ENCODE measurements around the gene BRD7. TPM values are rescaled to one million over a fixed set of nuclear protein-coding genes. Genes with fewer than 3 reads are reported as not detected.

Gene BRD7
- total and polyA plus RNA-seq, 10 of the 15 experiments (the other 5 are each of a cell fraction or from before 2014, with no cell fraction given), result 16.9 to 74.7 (median 52.0) TPM

DNA sequence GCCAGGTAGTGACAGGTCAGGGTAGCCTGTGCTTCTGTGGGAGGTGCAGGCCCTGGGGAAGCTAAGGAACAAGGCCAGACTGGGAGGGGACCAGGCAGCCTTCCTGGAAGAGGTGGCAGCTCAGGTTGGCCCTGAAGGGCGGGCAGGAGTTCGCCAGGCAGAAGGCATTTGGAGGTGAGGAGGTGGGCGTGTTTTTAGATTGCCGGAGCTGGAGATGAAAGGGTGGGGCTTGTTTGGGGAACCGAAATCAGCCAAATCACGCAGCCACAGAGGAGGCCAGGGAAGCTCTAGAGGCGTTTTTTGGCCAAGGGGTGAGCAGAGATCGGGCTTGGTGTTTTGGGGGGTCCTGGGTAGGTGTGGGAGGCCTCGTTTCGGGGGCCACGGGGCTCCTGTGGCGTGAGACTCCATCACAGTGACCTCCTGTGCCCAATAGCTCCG, 94.9 kb downstream of the BRD7 start:
- Histone ChIP-seq H3K9ac (ENCODE audit: control insufficient read depth, insufficient read depth, low read length) (peak overlapping the region; percentile 94), H3K9me3 (replicated peaks; ENCODE audit: control insufficient read depth, insufficient read depth, low read length) (no peaks in the 10 kb centered on the region; the same call in 2 of the 3 replicates), H3K4me1 (ENCODE audit: control insufficient read depth, insufficient read depth, low read length) (peaks cover 50% of the 10 kb centered on the region), H3K27me3 (replicated peaks in 1 of 2; ENCODE audit: control insufficient read depth in 2 of 2, insufficient read depth in 2 of 2, low read length in 1 of 2) (no peaks in the 10 kb centered on the region), H3K36me3 (ENCODE audit: control insufficient read depth in 2 of 2, insufficient read depth in 2 of 2, low read length in 1 of 2) (0 out of 4 replicates have a peak, but pooled peaks cover 0 to 2% of the 10 kb centered on the region in 2 experiments), H3K4me2 (ENCODE audit: control insufficient read depth, insufficient read depth) (peak overlapping the region; percentile 99), H3K79me2 (ENCODE audit: control insufficient read depth, insufficient read depth, low read length) (peaks cover 53% of the 10 kb centered on the region), H2AFZ (ENCODE audit: control insufficient read depth, low read depth, low read length) (peak overlapping the region; percentile 44; the same call in 1 of the 2 replicates), H3K27ac (ENCODE audit: control insufficient read depth, insufficient read depth) (peak overlapping the region; percentile 93), H4K20me1 (ENCODE audit: control insufficient read depth, insufficient read depth) (no peaks in the 10 kb centered on the region), H3K4me3 (peak overlapping the region; percentile 70)
- in situ Hi-C loops (cut with MboI), result no loop called here
- FAIRE-seq (peak; percentile 54), DNase-seq (ENCODE audit: low read depth, low spot score) (peak; percentile 64), ATAC-seq (peak; percentile 80)
- CTCF ChIA-PET, result interaction anchor here (0.9 to 4.3 kb wide), 12 partner anchors 8 to 532 kb away, joined by 3 to 44 read pairs (median 9); partner anchors contain the start of genes ADCY7 and CNEP1R1
- SMC1A ChIA-PET (ENCODE audit: uncharacterized antibody, unreplicated experiment), result interaction anchor here (0.5 to 4.0 kb wide), 10 partner anchors 9 to 392 kb away, joined by 3 to 24 read pairs (median 6); partner anchors contain the start of gene ADCY7
- no TSS peak for BruUV-seq (replicated peaks)
- intact Hi-C loops (cut with micrococcal nuclease; ENCODE audit: unreplicated experiment), result loop anchor here (5.0 to 10.0 kb wide), 2 partner anchors 119 to 408 kb away; partner anchors contain the start of genes SNX20 and TENT4B
- 0% methylated on average over 13 of the region's 13 CpGs for WGBS (ENCODE audit: insufficient coverage, insufficient replicate concordance, low lambda C conversion rate, missing lambda C conversion rate)
- RAD21 ChIA-PET (ENCODE audit: unreplicated experiment), result interaction anchor here (0.7 to 3.8 kb wide), 19 partner anchors 8 to 533 kb away, joined by 3 to 24 read pairs (median 4); partner anchors contain the start of gene CNEP1R1
- POLR2A ChIA-PET, result interaction anchor here (0.6 to 2.6 kb wide), 10 partner anchors 8 to 470 kb away, joined by 3 to 17 read pairs (median 4); partner anchors contain the start of gene ADCY7
- TF ChIP-seq MTA2 (IDR thresholded peaks at IDR 0.05; ENCODE audit: low read depth) (peak; percentile 65), MEF2B (IDR thresholded peaks at IDR 0.05; ENCODE audit: partially characterized antibody, poor library complexity, severe bottlenecking) (peak; percentile 35), SMARCA5 (IDR thresholded peaks at IDR 0.05) (peak; percentile 99), CREM (IDR thresholded peaks at IDR 0.05; ENCODE audit: low read depth) (peak; percentile 16; the same call in 1 of the 2 replicates), MXI1 (IDR thresholded peaks at IDR 0.05; ENCODE audit: low read depth, low read length) (peak; percentile 80), RCOR1 (conservative IDR thresholded peaks at IDR 0.05; ENCODE audit: low read depth, low read length) (no peak), SREBF1 (IDR thresholded peaks at IDR 0.05; ENCODE audit: low read length) (no peak), POLR2AphosphoS2 (IDR thresholded peaks at IDR 0.05; ENCODE audit: low read depth, low read length) (0 out of 2 replicates have a peak, but pooled peaks have one; percentile 22), MYB (IDR thresholded peaks at IDR 0.05; ENCODE audit: borderline replicate concordance, low read depth, low read length) (no peak), TCF3 (IDR thresholded peaks at IDR 0.05; ENCODE audit: borderline replicate concordance, insufficient read depth, low read depth, low read length) (no peak), HDAC6 (IDR thresholded peaks at IDR 0.05; ENCODE audit: unreplicated experiment) (no peak), IKZF2 (IDR thresholded peaks at IDR 0.05) (peak; percentile 78), RUNX3 (IDR thresholded peaks at IDR 0.05; ENCODE audit: low read length) (peak; percentile 62), BHLHE40 (IDR thresholded peaks at IDR 0.05; ENCODE audit: borderline replicate concordance in 1 of 2, low read depth in 2 of 2, low read length in 1 of 2) (0 out of 4 replicates have a peak, but pooled peaks of 1 of the 2 experiments have one; percentile 36), IRF4 (IDR thresholded peaks at IDR 0.05; ENCODE audit: low read depth, low read length) (peak; percentile 62; the same call in 1 of the 2 replicates), HDGF (IDR thresholded peaks at IDR 0.05) (peak; percentile 84), BACH1 (IDR thresholded peaks at IDR 0.05; ENCODE audit: borderline replicate concordance) (peak; percentile 57; the same call in 1 of the 2 replicates), ESRRA (IDR thresholded peaks at IDR 0.05; ENCODE audit: low read length) (0 out of 2 replicates have a peak, but pooled peaks have one; percentile 23), NBN (IDR thresholded peaks at IDR 0.05) (peak; percentile 79; the same call in 1 of the 2 replicates), RFX5 (IDR thresholded peaks at IDR 0.05; ENCODE audit: low read depth, low read length) (peak; percentile 34; the same call in 1 of the 2 replicates), TAF1 (IDR thresholded peaks at IDR 0.05; ENCODE audit: borderline replicate concordance, low read depth, low read length) (peak; percentile 54; the same call in 1 of the 2 replicates), WRNIP1 (IDR thresholded peaks at IDR 0.05; ENCODE audit: borderline replicate concordance, low read depth, low read length) (0 out of 2 replicates have a peak, but pooled peaks have one; percentile 50)
- TF ChIP-seq, protein P1, sequence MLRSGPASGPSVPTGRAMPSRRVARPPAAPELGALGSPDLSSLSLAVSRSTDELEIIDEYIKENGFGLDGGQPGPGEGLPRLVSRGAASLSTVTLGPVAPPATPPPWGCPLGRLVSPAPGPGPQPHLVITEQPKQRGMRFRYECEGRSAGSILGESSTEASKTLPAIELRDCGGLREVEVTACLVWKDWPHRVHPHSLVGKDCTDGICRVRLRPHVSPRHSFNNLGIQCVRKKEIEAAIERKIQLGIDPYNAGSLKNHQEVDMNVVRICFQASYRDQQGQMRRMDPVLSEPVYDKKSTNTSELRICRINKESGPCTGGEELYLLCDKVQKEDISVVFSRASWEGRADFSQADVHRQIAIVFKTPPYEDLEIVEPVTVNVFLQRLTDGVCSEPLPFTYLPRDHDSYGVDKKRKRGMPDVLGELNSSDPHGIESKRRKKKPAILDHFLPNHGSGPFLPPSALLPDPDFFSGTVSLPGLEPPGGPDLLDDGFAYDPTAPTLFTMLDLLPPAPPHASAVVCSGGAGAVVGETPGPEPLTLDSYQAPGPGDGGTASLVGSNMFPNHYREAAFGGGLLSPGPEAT (IDR thresholded peaks at IDR 0.05; ENCODE audit: low read depth), result peak; percentile 18; the same call in 1 of the 2 replicates
- TF ChIP-seq, protein P2, sequence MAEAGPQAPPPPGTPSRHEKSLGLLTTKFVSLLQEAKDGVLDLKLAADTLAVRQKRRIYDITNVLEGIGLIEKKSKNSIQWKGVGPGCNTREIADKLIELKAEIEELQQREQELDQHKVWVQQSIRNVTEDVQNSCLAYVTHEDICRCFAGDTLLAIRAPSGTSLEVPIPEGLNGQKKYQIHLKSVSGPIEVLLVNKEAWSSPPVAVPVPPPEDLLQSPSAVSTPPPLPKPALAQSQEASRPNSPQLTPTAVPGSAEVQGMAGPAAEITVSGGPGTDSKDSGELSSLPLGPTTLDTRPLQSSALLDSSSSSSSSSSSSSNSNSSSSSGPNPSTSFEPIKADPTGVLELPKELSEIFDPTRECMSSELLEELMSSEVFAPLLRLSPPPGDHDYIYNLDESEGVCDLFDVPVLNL (IDR thresholded peaks at IDR 0.05; ENCODE audit: low read depth, low read length), result no peak

All from GM12878 (cell line).